GM12891 (cell line): ENCODE measurements around the gene DVL1. TPM values are rescaled to one million over a fixed set of nuclear protein-coding genes. Genes with fewer than 3 reads are reported as not detected.

Experiments used
- DNase-seq: peaks from one replicate; pipeline ENCODE4 v3.0.0; 2011; ENCODE audit warnings: low spot score; ENCODE audit not compliant: insufficient read length
- FAIRE-seq: peaks from 2 replicates; lab custom pipeline; 2011; peaks lifted over from hg19 to GRCh38; lab: Jason Lieb, UNC
- PAX5 ChIP-seq: IDR thresholded peaks from 2 replicates; pipeline ENCODE4 v1.6.1; 2011; ENCODE audit warnings: low read length, moderate library complexity, mild to moderate bottlenecking; ENCODE audit not compliant: insufficient read depth, severe bottlenecking
- POLR2A ChIP-seq: IDR thresholded peaks from 2 replicates; pipeline ENCODE4 v1.6.1; 2011; ENCODE audit warnings: low read depth, low read length, control low read depth
- POLR2AphosphoS5 ChIP-seq: IDR thresholded peaks from 2 replicates; pipeline ENCODE4 v1.6.1; 2011; ENCODE audit warnings: low read depth, low read length, control low read depth
- POU2F2 ChIP-seq: IDR thresholded peaks from 2 replicates; pipeline ENCODE4 v1.6.1; 2011; ENCODE audit warnings: low read depth, mild to moderate bottlenecking, control low read depth, low read length, moderate library complexity
- SPI1 ChIP-seq: IDR thresholded peaks from 2 replicates; pipeline ENCODE4 v1.6.1; 2011; ENCODE audit warnings: low read depth, low read length, control low read depth
- TAF1 ChIP-seq: IDR thresholded peaks from 2 replicates; pipeline ENCODE4 v1.6.1; 2011; ENCODE audit warnings: low read depth, low read length, control low read depth
- polyA plus RNA-seq: library from polyadenylated mRNA; unstranded; fragments of >200 nt; gene quantifications from one replicate; pipeline ENCODE4 v1.2.1, GENCODE V29; 2012; ENCODE audit warnings: low read depth, missing spikeins, inconsistent platforms; ENCODE audit not compliant: missing spikeins

The DVL1 gene
- 11.5 TPM for polyA plus RNA-seq

GRCh38 chr1:1349256-1350012, at the start of gene DVL1:
Gene DVL1, minus strand, starts transcription at chr1:1349418. Its CDS starts 353 bp downstream, at chr1:1349065.
- TF ChIP-seq POLR2A, result no peak
- peak; percentile 33; the same call in 1 of the 2 replicates for TF ChIP-seq POLR2AphosphoS5
- FAIRE-seq (peak; percentile 82), DNase-seq (peak; percentile 97)

GRCh38 chr1:1398677-1399186, 49.5 kb upstream of the DVL1 start:
- TF ChIP-seq POLR2A, result no peak
- no peak for TF ChIP-seq PAX5
- TF ChIP-seq POLR2AphosphoS5, result no peak
- TF ChIP-seq SPI1, result no peak
- no peak for TF ChIP-seq POU2F2
- no peak for TF ChIP-seq TAF1
- no peak for FAIRE-seq
- DNase-seq, result no peak

- no peak for FAIRE-seq
- TF ChIP-seq POU2F2, result no peak
- no peak for TF ChIP-seq POLR2A
- TF ChIP-seq TAF1, result no peak
- no peak for TF ChIP-seq POLR2AphosphoS5
- TF ChIP-seq SPI1, result no peak
- TF ChIP-seq PAX5, result no peak
- no peak for DNase-seq
These were observed 48.8 kb upstream of the DVL1 start for GRCh38 chr1:1397839-1398523.

GRCh38 chr1:1395166-1395565, 45.9 kb upstream of the DVL1 start:
- TF ChIP-seq SPI1, result no peak
- no peak for TF ChIP-seq TAF1
- TF ChIP-seq POLR2AphosphoS5, result no peak
- TF ChIP-seq PAX5, result no peak
- no peak for TF ChIP-seq POU2F2
- TF ChIP-seq POLR2A, result no peak
- no peak for FAIRE-seq
- no peak for DNase-seq

- DNase-seq (no peak), FAIRE-seq (no peak)
- no peak for TF ChIP-seq SPI1
- TF ChIP-seq POU2F2, result no peak
- TF ChIP-seq POLR2AphosphoS5, result no peak
- TF ChIP-seq TAF1, result no peak
- TF ChIP-seq PAX5, result no peak
- TF ChIP-seq POLR2A, result no peak
These were observed 44.9 kb upstream of the DVL1 start for GRCh38 chr1:1394116-1394515.

- DNase-seq (no peak), FAIRE-seq (no peak)
- no peak for TF ChIP-seq TAF1
- no peak for TF ChIP-seq POLR2A
- TF ChIP-seq POLR2AphosphoS5, result no peak
- TF ChIP-seq PAX5, result no peak
- TF ChIP-seq POU2F2, result no peak
- TF ChIP-seq SPI1, result no peak
These were observed 44.2 kb upstream of the DVL1 start for GRCh38 chr1:1393428-1393827.

- 0 out of 2 replicates have a peak, but pooled peaks have one; percentile 23 for TF ChIP-seq POLR2AphosphoS5
- no peak for TF ChIP-seq SPI1
- DNase-seq, result no peak
- no peak for FAIRE-seq
These were observed 43.8 kb upstream of the DVL1 start for GRCh38 chr1:1393014-1393413.

- no peak for DNase-seq
- no peak for FAIRE-seq
These were observed 42.0 kb upstream of the DVL1 start for GRCh38 chr1:1391225-1391624.

GRCh38 chr1:1390675-1391074, 41.5 kb upstream of the DVL1 start:
- no peak for FAIRE-seq
- DNase-seq, result no peak
- TF ChIP-seq POLR2A (no peak), POU2F2 (no peak), TAF1 (no peak), POLR2AphosphoS5 (no peak), PAX5 (no peak), SPI1 (no peak)

More at GRCh38 chr1:1391225-1391624, 42.0 kb upstream of the DVL1 start:
- TF ChIP-seq TAF1 (no peak), POLR2A (no peak), SPI1 (no peak)

- DNase-seq (no peak), FAIRE-seq (no peak)
- TF ChIP-seq POU2F2 (no peak), POLR2A (peak; percentile 4; the same call in 1 of the 2 replicates)
These were observed 38.9 kb upstream of the DVL1 start for GRCh38 chr1:1388078-1388472.
